Measurements from ENCODE around the gene FAHD1.

DNA sequence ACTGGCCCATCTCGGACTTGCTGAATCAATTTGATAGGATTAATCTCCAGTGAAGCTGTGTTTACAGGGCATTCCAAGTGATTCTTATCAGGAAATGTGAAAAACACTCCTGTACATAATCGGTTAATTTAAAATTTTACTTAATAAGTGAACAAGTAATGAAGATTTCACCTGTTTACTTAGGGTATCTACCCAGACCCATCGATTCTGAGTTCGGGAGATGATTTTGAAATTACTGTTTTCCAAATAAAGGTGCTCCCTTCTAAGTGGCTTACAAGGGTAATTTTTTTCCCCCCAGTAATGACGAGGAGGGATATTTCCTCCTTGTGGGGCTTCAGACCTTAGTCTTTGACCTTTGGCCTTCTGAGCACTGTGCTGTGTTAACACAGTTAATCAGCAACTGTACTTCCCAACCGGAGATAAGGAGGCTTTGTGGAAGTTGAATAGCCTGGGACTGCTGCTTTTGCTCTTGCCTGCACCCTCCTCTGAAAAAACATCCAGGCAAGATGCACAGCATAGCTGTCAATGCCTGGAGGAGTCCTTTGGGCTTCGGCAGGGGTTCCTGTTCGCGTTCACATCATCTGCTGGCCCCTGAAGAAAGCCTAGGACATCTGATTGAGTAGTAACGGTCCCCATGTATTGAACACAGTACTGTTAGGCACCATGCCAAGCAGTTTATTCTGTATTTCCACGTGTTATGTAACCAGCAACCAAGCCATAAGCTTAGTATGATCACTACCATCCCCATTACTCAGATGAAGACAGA lies 1.8 kb downstream of the FAHD1 start:
- TF ChIP-seq TARDBP (IDR thresholded peaks at IDR 0.05) (no peak), ELF4 (IDR thresholded peaks at IDR 0.05) (no peak), CTBP1 (IDR thresholded peaks at IDR 0.05; ENCODE audit: borderline replicate concordance) (no peak), FOXM1 (IDR thresholded peaks at IDR 0.05; ENCODE audit: borderline replicate concordance) (no peak), BHLHE40 (IDR thresholded peaks at IDR 0.05; ENCODE audit: borderline replicate concordance) (no peak), L3MBTL2 (conservative IDR thresholded peaks at IDR 0.05) (no peak), SP1 (IDR thresholded peaks at IDR 0.05) (no peak), SUZ12 (IDR thresholded peaks at IDR 0.05) (no peak), LEF1 (IDR thresholded peaks at IDR 0.05; ENCODE audit: borderline replicate concordance) (no peak), FOXK2 (IDR thresholded peaks at IDR 0.05) (no peak), NFRKB (IDR thresholded peaks at IDR 0.05) (no peak)
